NCI-H2171 (cell line): ENCODE measurements around the gene NTHL1.

Experiments
- DNase-seq: peaks from one replicate; lab custom pipeline; 2025; lab: John Stamatoyannopoulos, UW

The NTHL1 gene

DNA sequence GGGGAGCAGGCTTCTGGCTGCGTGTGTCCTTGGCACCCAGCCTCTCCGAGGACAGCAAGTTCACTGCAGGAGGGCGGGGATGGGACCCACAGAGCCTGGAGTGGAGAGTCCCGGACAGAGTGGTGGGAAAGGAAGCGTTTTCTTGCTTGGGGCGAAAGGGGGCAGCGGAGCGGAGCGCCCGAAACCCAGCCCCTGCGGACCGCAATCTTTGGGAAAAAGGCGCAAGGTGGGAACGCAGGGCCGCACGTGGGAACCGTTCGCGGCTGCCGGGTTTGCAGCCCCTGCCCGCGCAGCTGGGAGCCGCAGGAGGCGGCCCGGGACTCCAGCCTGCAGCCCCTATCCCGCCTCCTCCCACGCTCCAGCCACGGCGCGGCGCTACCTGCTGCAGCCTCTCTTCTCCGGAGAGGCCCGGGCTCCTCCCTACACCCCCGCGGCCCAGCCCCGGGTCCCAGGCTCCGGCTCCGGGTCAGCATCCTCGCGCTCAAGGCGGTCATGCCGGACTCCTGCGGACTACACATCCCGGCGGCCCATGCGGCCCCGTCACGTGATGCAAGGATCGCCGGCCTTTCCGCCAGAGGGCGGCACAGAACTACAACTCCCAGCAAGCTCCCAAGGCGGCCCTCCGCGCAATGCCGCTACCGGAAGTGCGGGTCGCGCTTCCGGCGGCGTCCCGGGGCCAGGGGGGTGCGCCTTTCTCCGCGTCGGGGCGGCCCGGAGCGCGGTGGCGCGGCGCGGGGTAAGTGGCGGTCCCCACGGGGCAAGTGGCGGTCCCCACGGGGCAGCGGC, at the start of gene NTHL1, which contains the start of gene TSC2:
NTHL1 (minus strand) TSS at position 505 of the 786 bp plus-strand sequence; CDS start at position 494, 11 bp downstream.
TSC2 (plus strand) TSS at position 656 of the 786 bp plus-strand sequence. CDS start 631 bp downstream, outside the sequence.
- DNase-seq, result peak; percentile 92

DNA sequence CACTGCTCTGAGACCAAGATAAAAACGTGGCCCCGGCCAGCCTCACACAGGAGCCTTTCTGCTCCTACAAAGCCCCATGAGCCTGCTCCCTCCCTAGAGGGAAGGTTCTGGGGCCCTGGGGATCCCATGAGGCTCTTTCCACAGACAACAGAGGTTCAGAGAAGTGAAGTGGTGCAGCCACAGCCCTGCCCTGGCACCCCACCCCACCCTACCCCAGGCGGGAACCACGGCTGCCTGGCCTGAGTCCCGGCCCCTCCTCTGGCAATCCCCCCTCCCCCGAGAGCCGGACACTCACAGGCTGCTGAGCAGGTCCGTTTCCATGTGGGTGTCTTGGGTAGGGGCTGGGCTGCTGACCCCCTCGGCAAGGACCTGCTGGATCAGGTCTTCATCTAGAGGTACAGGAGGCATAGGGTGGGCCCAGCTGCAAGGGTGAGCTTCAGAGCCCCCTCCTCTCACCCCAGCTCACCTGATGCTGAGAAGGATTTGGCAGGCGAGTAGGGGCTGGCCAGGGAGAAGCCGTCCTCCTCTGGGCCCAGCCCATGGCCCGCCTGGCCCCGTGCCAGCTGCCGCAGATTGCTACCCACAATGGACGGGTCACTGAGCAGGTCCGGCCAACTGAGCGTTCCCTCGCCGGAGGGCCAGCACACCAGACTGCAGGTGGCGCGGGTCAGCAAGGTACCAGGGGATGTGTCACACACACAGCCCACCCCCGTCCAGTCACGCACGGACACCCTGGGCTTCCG, 49.4 kb upstream of the NTHL1 start:
- DNase-seq, result no peak

DNA sequence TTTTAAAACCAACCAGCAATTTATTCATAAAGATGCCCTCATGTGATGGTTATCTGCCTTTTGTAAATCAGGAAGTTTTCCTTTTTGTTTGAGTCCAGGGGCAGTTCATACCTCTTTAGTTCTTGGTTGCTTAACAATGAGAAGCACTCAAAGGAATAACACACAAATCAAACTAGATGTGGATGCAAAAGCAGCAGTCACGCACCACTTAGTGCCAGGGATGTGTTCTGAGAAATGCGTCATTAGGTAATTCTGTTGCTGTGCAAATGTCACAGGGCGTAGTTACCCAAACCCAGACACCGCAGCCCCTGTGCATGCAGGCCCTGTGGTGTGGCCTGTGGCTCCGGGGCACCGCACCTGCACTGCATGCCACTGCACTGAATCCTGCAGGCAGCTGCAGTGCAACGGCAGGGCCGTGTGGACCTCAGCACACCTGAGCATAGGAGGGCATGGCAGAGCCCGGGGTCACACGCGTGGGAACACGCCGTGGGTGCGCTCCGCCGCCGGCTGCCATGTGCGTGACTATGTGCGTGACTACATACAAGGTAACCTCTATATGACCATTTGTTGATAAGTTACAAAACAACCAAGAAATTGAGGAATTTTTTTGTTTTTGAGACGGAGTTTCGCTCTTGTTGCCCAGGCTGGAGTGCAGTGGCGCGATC, 48.4 kb upstream of the NTHL1 start:
- no peak for DNase-seq

DNA sequence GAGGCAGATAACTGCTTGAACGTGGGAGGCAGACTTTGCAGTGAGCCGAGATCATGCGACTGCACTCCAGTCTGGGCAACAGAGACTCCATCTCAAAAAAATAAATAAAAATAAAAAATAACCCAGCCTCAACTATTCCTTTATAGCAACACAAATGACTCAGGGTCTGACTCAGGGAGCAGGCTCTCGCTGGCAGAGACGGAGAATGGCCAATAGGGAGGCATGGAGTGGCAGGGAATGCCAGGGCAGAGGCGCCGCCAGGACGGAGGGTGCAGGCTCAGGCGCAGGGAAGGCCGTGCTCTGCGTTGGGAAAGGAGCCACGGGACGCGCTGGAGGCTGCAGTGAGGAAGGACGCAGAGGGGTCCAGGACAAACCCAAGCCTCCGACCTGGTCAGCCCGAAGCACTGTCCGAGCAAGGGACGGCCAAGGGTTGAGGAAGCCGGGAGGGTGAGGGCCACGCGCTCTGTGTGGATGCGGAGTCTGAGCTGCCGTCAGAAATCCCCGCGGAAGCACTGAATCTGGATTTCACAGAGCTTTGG, 47.8 kb upstream of the NTHL1 start:
- no peak for DNase-seq

DNA sequence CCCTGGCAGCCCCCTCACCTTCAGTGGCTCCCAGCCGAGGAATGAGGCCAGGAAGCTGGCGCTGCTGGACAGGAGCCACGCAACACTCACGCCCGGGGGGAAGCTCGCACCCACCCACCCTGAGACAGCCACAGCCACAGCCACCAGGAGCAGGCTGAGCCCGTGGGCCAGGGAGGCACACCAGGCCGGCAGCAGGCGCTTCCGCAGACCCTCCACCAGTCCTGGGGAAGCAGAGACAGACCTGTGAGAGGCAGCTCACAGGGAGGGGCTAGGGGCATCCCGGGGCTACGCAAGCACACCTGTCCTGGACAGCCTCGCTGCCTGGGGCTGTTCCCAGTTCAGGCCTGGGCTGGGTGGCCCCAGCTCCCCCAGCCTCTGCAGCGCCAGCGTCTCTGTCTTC, 46.2 kb upstream of the NTHL1 start:
- DNase-seq, result no peak

DNA sequence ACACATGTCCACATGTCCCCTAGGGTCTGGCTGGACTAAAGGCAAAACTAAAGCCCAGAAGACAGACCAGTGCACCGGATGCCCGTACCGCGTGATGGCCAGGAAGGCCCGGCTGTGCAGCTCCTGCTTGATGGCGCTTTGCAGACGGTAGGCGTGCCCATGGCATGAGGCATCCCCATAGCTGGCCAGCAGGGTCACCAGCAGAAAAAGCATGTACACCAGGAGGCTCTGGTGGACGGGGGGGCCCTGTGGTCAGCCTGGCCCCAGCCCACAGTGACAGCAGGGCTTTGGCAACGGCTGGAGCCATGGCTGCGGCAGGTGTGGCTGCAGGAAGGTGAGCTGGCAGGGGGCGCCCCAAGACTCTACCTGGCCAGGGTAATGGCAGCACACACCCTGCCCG, 45.2 kb upstream of the NTHL1 start:
- no peak for DNase-seq

DNA sequence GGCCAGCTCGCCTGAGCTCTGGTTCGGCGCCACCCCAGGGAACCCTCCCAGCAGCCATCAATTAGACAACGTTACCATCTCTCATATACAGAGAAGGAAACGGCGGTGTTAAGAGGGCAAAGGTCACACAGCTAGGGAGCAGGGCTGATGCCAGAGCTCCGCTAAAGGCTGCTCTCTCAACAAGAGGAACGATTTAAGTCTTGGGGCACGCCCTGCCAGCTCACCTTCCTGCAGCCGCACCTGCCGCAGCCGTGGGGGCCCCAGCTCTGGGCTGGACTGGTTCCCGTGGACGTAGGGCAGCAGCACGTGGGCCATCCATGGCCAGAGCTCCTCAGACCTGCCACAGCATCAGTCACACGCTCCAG, 44.6 kb upstream of the NTHL1 start:
- no peak for DNase-seq

DNA sequence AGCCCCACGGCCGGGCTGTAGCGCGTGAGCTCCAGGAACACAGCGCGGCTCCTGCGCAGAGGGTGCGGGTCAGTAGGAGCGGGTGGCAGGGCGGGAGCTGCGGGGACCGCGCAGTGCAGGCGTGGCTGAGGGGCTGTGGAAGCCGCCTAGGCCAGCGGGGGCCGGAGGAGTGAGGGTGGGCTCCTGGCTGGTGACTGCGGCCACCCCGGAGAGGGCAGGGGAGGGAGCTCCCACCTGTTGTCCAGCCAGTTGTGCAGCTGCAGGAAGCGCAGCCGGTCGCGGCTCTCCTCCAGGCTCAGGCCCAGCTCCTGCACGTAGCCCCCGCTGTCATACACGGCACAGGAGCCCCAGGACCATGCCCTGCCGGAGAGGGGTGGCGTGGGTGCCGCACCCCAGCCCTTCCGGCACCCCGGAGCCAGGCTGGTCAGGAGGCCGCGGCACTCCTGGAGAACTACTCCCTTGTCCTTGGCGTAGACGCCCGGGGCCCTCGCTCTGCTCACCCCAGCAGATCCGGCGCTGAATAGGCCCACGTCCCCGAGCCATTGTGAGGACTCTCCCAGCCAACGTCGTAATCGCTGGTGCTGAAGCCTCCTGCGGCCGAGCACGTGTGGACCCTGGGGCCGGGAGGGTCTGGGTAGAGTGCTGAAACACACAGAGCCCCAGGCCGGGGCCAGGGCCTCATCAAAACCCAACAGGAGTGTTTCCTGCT, 44.1 kb upstream of the NTHL1 start:
- no peak for DNase-seq

DNA sequence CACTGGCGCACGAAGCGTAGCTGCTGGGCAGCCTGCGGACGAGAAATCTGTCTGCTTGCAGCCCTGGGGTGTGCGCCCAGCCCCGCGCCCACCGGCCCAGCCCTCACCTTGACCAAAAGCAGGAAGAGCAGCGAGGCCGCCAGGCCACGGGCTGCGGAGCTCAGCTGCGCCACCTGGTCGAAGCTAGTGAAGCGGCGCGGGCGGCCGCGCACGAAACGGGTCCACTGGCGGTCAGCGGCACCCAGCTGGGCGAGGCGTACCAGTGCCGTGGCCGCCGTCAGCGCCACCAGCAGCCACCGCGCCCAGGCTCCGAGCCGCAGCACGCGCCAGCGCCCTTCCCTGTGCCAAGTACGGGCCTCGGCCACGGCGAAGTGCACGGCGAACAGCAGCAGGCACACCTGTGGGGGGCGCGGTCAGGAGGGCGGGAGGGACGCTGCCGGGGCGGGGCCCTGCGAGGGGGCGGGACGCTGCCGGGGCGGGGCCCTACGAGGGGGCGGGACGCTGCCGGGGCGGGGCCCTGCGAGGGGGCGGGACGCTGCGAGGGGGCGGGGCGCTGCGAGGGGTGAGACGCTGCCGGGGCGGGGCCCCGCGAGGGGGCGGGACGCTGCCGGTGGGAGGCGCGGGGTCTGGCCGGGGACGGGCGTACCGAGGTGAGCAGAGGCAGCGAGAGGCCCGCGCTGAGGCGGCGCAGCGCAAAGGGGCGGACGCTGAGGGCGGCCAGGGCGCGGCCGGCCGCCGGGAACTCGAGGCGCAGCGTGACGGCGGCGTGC, 43.3 kb upstream of the NTHL1 start:
- no peak for DNase-seq

DNA sequence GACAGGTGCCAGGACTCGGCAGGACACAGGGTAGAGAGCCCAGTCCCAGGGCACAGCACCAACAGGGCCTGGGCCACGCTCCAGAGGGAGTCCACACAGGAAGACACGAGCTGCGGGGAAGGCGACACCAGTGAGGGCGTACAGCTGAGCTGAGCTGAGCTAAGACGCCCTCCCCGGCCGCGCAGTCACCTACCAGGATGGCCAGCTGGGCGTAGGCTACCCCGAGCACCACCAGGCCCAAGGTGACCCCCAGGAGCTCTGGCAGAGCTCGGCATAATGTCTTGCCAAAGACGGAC, 42.8 kb upstream of the NTHL1 start:
- no peak for DNase-seq

DNA sequence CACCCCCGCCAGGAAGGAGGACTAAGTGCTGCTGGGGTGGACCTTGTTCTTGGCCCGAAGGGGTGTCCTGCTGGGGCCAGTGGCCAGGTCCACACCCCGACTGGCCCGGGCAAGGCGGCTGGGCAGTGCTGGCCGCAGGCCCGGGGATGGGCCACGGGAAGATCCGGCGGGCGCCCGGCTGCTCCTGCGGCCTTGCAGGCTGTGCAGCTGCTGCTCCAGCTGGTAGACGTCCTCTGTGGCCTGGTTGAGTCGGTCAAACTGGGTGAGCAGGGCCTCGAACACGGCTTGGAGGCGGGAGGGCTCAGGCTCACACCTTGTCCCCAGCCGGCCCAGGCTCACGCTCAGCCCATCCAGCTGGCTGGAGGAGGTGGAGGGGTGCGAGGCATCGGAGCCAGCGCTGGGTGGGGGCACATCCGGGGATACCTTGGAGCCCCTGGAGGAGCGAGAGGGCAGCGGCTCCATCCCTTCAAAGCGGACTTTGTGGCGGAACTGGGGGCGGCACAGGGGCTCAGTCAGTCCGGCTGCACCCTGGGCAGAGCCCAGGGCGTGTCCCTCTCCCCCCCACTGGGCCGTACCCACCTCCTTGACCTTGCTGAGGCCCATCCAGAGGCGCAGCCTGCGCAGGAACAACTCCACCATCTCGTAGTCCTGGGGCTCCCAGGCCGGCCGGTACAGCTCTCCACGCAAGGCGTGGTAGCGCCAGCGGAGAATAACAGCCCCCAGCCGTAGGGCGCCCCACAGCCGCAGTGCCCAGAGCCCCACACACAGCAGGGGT, 42.3 kb upstream of the NTHL1 start:
- no peak for DNase-seq

DNA sequence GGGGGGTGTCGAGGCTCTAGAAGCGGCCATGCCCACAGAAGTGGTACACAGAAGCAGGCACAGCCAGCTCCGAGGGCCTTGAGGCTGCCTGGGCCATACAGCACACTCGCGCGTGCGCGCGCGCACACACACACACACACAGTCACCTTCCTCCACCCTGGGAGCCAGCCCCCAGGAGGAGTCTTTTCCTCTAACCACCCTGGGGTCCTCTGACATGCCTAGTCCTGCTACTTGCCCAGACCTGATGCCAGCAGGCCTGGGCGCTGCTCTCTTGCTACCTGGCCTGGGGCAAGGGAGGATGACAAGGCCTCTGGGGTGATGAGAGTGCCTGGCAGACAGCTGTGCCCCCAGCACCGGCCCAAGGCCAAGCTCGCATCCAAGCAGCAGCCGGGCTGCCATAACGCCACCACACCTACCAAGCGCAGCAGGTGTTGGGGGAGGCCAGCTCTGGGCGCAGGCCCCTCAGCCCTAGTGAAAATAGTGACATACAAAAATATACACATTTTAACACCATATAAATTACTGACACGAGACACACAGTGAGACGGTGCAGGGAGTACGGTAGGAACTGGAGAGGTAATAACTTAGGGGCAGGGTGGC, 41.2 kb upstream of the NTHL1 start:
- DNase-seq, result peak; percentile 25

DNA sequence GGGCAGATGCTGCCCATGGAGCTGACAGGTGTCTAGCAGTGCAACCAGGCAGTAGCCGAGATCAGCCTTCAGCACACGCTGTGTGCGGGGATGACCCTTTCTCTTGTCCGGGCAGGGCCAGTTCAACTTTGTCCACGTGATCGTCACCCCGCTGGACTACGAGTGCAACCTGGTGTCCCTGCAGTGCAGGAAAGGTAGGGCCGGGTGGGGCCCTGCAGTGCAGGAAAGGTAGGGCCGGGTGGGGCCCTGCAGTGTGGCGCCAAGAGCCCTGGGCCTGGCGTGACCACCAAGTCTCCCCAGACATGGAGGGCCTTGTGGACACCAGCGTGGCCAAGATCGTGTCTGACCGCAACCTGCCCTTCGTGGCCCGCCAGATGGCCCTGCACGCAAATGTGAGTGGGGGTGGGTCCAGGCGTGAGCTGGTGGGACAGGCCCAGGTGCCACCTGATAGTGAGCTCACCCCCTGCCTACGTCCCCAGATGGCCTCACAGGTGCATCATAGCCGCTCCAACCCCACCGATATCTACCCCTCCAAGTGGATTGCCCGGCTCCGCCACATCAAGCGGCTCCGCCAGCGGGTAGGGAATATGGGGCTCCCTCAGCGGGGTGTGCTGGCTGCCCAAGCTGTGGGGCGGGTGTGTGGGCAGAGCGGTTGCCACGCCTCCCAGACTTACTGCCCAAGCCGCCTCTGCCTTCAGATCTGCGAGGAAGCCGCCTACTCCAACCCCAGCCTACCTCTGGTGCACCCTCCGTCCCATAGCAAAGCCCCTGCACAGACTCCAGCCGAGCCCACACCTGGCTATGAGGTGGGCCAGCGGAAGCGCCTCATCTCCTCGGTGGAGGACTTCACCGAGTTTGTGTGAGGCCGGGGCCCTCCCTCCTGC, 40.4 kb upstream of the NTHL1 start:
- DNase-seq, result no peak

DNA sequence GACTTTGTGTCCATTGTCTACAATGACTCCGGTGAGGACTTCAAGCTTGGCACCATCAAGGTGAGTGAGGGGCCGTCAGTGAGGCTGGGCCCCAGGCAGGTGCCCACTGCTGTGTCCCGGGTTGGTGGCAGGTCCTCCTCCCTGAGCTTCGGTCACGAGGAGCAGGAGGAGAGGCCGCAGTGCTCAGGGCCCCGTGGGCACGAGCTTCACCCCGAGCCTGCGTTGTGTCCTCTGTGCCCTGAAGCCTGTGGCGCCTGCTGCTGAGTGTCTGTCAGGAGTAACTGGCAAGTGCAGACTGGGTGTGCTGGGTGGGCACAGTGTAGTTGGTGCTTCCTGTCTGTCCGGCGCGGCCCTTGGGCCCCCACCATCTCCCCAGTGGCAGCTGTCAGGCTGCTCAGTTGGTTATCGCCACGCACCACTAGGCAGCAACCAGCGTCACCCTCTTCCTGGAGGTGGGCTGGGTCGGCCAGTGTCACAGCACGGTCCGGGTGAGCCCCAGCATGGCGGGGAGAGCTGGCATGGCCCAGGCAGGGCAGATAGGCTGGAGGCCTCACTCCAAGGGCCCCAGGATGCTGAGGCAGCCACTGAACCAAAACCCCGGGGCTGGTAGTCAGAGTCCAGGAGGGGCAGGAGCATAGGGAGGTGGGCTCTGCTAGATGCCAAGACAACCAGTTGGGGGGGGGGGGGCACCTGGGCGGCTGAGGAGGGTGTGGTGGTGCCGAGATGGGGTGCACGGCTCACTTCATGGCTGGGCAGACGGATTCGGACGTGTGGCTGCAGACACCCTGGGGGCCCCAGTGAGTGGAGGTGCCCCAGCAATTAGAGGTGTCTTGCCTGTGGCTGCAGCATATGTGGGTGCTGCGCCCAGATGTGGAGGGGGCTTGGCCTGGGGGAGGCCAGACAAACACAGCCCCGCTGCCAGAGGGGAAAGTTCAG, 39.4 kb upstream of the NTHL1 start:
- no peak for DNase-seq

DNA sequence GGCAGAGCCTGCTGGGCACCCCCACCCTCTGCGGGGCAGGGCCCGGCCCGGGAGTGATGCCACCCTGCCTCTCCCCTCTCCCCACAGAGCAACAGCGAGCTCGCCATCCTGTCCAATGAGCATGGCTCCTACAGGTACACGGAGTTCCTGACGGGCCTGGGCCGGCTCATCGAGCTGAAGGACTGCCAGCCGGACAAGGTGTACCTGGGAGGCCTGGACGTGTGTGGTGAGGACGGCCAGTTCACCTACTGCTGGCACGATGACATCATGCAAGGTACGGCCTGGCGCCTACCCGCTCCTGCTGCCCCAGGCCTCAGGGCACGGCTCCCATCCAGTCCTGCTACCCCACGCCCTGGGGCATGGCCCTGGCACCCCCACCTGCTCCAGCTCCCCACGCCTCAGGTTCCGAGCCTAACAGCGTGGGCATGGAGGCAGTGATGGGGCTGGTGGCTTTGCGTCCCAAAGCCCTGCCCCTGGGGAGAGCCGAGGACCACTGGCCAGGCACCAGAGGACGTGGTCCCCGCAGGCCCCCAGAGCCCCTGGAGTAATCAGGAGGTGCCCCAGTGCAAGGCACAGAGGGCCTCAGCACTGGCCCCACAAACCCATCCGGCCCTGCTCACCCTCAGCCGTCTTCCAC, 38.6 kb upstream of the NTHL1 start:
- no peak for DNase-seq

DNA sequence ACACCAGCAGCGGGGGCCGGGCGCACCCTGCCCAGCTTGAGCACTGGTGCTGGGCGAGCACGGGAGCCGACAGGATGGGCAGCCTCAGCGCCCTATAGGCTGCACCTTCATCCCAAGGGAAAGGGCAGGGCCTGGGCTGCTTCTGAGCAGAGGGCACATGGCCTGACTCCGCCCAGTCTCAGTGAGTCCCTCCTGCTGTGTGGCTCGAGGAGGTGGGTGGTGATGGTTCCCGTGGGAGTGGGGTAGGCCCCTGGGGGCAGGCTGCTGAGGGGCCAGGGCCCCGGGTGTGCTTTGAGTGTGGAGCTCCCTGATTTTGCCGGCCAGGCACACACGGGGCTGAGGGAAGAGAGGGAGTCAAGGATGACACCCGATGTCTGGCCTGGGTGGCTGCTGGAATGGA, 38.0 kb upstream of the NTHL1 start:
- no peak for DNase-seq

DNA sequence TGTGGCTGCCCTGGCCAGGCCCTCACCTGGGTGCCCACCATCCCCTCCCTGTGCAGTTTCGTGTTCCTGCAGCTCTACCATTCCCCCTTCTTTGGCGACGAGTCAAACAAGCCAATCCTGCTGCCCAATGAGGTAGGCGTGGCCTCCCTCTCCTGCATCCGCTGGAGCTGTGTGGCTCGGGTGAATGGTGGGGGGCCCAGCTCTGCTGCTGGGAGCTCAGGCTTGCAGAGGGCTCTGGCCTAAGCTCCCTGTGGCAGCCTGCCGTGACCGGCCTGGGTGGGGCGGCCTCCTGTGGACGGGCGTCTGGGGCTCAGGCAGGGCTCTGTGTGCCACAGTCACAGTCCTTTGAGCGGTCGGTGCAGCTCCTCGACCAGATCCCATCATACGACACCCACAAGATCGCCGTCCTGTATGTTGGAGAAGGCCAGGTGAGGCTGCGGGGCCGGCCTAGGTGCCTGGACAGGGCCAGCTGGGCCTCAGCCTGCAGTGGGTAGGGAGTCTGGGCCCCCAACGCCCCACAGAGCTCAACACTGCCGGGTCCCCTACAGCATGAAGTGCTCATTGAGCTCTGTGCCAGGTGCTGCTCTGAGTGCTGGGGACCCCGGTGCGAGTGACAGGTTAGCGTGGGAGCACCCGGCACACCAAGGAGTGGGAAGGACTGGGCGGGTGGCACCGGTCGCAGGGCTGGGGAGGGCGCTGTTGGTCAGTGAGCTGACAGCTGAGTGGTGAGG, 37.4 kb upstream of the NTHL1 start:
- DNase-seq, result no peak
